DMS53 treated with DMSO at 0.1 percent for 48 hours (cell line): ENCODE results near the gene HSD11B1L.

Experiments
- DNase-seq: peaks from one replicate; lab custom pipeline; 2025; ENCODE audit not compliant: unreplicated experiment; lab: John Stamatoyannopoulos, UW

Gene HSD11B1L

GRCh38 chr19:5680437-5681368, at the start of gene HSD11B1L, which contains the start of gene MICOS13:
HSD11B1L (plus strand) TSS chr19:5681027; CDS start chr19:5684833, 3,806 bp downstream.
MICOS13 (minus strand) TSS chr19:5680516; CDS start chr19:5680486, 30 bp downstream.
- DNase-seq = peak; percentile 90

DNA sequence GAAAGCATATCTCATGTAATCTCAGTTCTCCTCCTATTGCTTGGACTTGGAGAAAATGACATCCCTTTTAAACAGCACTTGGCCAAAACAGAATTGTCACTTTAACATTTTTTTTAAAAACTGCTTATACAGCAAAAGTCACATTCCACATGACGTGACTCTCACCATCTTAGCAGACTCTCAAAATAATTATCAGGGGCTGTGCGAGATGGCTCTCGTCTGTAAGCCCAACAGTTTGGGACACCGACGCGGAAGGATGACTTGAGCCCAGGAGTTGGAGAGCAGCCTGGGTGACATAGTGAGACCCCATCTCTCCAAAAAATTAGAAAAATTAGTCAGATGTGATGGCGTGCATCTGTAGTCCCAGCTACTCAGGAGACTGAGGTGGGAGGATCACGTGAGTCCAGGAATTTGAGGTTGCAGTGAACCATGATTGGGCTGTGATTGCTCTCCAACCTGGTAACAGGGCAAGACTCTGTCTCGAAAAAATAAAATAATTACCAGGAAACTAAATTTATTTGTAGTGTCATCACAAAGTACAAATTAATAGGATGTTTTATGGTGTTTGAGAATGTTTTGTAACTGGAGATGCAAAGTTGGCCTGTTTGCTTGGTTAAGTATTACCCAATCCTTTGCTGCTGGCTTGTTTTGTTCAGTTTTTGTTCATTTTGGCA, 49.1 kb upstream of the HSD11B1L start:
- no peak for DNase-seq

GRCh38 chr19:5632241-5632612, 48.6 kb upstream of the HSD11B1L start:
- DNase-seq = no peak

DNA sequence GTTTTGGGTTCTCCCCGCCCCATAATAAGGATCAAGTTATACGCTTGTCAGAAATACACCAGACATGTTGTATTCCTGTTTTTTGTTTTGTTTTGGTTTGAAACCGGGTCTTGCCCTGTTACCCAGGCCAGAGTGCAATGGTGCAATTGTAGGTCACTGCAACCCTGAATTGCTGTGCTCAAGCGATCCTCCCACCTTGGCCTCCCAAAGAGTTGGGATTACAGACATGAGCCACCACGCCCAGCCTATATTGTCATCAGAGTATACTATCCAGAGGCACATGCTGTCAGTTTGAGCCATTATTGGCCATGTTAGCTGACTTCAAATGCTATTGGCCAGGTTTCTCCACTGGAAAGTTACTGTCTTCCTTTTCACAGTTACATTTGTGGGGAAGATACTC, 48.2 kb upstream of the HSD11B1L start:
- DNase-seq = no peak

GRCh38 chr19:5635427-5635826, 45.4 kb upstream of the HSD11B1L start:
- no peak for DNase-seq

- DNase-seq = no peak
Observed at GRCh38 chr19:5637971-5638370, 42.9 kb upstream of the HSD11B1L start.

GRCh38 chr19:5641171-5641570, 39.7 kb upstream of the HSD11B1L start:
- DNase-seq = no peak

DNA sequence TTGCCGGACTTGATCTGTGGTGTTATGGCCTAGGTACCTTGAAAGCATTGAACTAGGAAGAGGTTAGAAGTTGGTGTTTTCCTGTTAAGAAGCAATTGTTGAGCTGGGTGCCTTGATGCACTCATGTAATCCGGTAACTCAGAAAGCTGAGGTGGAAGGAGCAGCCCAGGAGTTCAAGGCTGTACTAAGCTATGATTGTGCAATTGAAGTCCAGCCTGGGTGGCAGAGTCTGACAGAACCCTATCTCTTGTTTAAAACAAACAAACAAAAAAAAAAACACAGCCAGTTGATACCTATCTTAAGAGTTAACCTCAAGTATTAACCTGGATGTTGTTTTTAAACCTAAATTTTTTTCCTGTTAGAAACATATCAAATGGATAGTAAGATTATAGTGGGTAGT, 38.6 kb upstream of the HSD11B1L start:
- DNase-seq = no peak

DNA sequence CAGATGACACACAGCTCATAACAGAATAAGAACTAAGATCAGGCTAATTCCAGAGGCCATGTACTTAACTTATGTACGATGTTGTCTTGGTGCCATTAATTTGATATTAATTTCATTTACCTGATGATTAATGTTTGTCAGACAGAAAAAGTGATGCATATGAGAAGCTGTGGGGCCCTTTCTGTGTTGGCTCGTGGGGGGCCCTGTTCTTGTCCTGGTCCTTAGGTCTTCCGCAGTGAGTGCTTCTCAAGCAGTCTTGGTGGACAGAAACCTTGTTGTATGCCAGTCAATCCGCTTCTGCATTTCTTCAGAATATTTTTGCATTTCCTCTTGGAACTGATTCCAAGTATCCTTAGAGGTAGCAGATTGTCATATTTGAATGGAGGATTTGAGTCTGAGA, 37.8 kb upstream of the HSD11B1L start:
- DNase-seq = no peak

DNA sequence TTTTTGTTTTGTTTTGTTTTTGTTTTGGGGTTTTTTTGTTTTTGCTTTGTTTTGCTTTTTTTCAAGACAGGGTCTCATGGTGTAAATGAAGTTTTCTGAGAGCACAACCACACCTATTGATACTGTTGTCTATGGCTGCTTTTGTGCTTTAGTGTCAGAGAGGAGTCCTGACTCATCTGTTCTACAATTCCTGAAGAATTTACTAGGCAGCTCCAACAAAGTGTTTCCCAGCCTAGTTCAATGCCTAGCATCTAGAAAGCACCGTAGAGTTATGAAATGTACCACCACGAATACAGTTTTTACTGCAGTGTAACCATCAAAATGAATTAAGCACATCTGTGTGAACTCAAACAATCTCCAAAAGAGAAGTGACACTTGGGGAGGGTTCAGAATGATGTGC, 36.8 kb upstream of the HSD11B1L start:
- no peak for DNase-seq

- no peak for DNase-seq
Observed at GRCh38 chr19:5645409-5645808, 35.4 kb upstream of the HSD11B1L start.

GRCh38 chr19:5646703-5647102, 34.1 kb upstream of the HSD11B1L start:
- DNase-seq = no peak

- DNase-seq = no peak
Observed at GRCh38 chr19:5648464-5648863, 32.4 kb upstream of the HSD11B1L start.

- DNase-seq = no peak
Observed at GRCh38 chr19:5651361-5651760, 29.5 kb upstream of the HSD11B1L start.

DNA sequence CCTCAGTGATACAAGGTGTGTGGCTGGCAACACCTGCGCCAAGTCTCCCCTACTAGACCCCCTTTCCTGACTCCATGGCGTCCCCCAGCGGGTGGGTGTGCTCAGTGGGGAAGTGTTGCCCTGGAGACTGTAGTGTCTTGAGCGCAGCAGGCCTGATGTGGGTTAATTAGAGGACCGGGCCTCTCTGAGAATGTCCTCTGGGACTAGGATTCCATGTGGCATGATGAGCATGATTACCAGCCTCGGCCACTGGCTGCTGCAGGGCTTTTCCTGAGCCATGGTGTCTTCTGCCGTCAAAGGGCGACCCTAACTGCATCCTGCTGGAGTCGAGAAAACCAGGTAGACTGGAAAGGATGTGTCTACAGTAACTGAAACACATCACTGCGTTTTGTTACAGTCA, 28.6 kb upstream of the HSD11B1L start:
- no peak for DNase-seq

- DNase-seq = no peak
Observed at GRCh38 chr19:5654931-5655330, 25.9 kb upstream of the HSD11B1L start.

DNA sequence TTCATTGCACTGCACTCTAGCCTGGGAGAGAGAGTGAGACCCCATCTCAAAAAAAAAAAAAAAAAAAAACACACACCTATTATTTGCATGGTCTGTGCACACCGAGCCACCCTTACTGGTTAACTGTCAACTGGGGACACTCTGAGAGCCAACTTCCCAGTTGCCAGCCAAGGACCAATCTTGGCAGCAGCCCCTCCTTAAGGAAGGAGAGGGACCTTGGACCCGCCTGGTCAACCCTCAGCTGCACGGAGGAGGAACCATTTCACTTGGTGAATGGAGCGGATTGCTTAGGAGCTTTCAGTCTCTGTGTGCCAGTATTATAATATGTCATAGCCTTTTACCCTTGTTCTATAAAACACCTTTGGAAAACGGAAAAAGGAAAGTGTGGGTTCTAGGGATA, 25.4 kb upstream of the HSD11B1L start:
- DNase-seq = no peak

- no peak for DNase-seq
Observed at GRCh38 chr19:5661483-5661882, 19.3 kb upstream of the HSD11B1L start.

DNA sequence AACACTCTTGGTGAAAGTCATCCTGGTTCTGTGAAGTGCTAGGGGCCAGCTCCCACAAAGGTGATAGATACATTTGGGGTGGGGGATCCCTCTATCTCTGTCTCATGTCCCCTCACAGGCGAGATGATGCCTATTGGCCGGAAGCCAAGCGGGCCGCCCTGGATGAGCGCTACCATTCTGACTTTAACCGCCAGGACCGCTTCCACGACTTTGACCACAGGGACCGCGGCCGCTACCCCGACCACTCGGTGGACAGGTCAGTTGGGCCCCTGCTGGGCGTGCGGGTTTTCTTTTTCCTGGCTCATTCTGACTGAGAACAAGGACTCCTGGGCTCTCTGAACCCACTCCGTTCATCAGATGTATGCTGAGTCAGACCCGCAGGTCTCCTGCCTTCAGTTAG, 16.9 kb upstream of the HSD11B1L start:
- no peak for DNase-seq

DNA sequence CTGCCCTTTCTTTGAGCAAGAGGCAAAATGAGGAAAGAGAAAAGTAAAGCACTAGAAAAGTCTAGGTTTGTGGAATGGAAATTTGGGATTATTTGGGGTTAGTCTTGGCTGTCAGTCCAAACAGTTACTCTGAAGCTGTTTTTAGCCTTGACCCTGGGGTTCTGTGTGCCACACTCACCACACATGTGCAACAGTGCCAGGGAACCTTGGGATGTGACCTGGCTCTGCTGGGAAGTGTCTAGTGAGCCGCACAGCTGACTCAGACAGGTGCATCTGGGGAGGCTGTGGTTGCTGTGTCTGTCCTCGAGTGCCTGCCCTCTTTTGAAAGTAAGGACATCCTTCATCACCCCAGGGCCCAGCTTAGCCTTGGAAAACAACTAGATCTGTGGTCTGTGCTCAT, 16.3 kb upstream of the HSD11B1L start:
- DNase-seq = no peak

- no peak for DNase-seq
Observed at GRCh38 chr19:5665781-5666513, 14.9 kb upstream of the HSD11B1L start.
